Esophagus muscularis mucosa (tissue), 4 donors: Measurements from ENCODE around the gene FANCD2. TPM values are rescaled to one million over a fixed set of nuclear protein-coding genes. Genes with fewer than 3 reads are reported as not detected.
"Not testable (repeated sequence)": the region's sequence is repeated elsewhere in the genome, so short reads cannot be mapped to it uniquely, and the experiment has no call there.

Experiments used
- DNase-seq: peaks from one replicate; pipeline ENCODE4 v3.0.0-alpha.2; 2017; ENCODE audit errors: extremely low spot score
- H3K27ac ChIP-seq, 4 donors: fragments of 200-600 bp; sonication (generic); replicated peaks in 1 of 4; 1 replicate in 3 of 4; 2 replicates in 1 of 4; pipeline ENCODE4 v1.5.1; 2016 to 2019; ENCODE audit warnings: mild to moderate bottlenecking in 1 of 4
- H3K27me3 ChIP-seq, 4 donors: fragments of 200-600 bp; sonication (generic); one replicate each; pipeline versions ENCODE4 v1.5.1 to v1.6.0; 2016 to 2019
- H3K36me3 ChIP-seq, 4 donors: fragments of 200-600 bp; sonication (generic); one replicate each; pipeline ENCODE4 v1.5.1; 2016 to 2019
- H3K4me1 ChIP-seq, 4 donors: fragments of 200-600 bp; sonication (generic); one replicate each; pipeline ENCODE4 v1.5.1; 2016 to 2019
- H3K4me3 ChIP-seq, 4 donors: fragments of 200-600 bp; sonication (generic); 1 replicate in 2 of 4; 2 replicates in 2 of 4; pipeline ENCODE4 v1.5.1; 2016 to 2019; ENCODE audit warnings: mild to moderate bottlenecking in 4 of 4, moderate library complexity in 1 of 4
- H3K9me3 ChIP-seq, 4 donors: fragments of 200-600 bp; sonication (generic); 1 replicate in 3 of 4; 2 replicates in 1 of 4; pipeline ENCODE4 v1.5.1; 2016 to 2019
- EP300 ChIP-seq: sonication (generic); formaldehyde crosslinking; IDR thresholded peaks from one replicate; pipeline ENCODE4 v1.6.1; 2017; ENCODE audit warnings: antibody characterized with exemption
- POLR2A ChIP-seq: fragments of 450-650 bp; IDR thresholded peaks from one replicate; pipeline ENCODE4 v1.6.1; 2017; ENCODE audit warnings: antibody characterized with exemption, moderate library complexity, mild to moderate bottlenecking, low read depth
- POLR2AphosphoS5 ChIP-seq, 2 donors: sonication (generic); formaldehyde crosslinking; IDR thresholded peaks; one replicate each; pipeline ENCODE4 v1.6.1; 2017; ENCODE audit warnings: antibody characterized with exemption in 2 of 2
- WGBS: methylation state at CpG from one replicate; pipeline ENCODE4 v1.1.5; 2018; 5-methylcytosine and 5-hydroxymethylcytosine counted together
- intact Hi-C: fragments of 100-400 bp; cut with DNase I; formaldehyde crosslinking; loops from one replicate; pipeline ENCODE4 v1.15.1; 2023
- total RNA-seq, 4 donors: library from RNA; depleted of rRNA; stranded (reverse); fragments of >200 nt; gene quantifications; one replicate each; pipeline versions ENCODE4 v1.1.0 to v1.2.1, GENCODE V29; 2016
- TF ChIP-seq, protein P1 (sequence below), 3 experiments: fragments of 200-600 bp in 2 of 3; fragments of 450-650 bp in 1 of 3; sonication (generic) in 2 of 3; IDR thresholded peaks; one replicate each; pipeline ENCODE4 v1.5.1; 2017 to 2019; ENCODE audit warnings: antibody characterized with exemption in 3 of 3, mild to moderate bottlenecking in 2 of 3, moderate library complexity in 1 of 3

FANCD2 gene
- total RNA-seq, 4 donors from 2014 or later = 0.52 to 2.3 (median 1.1) TPM

- no peaks in the 10 kb centered on the region for H3K36me3 ChIP-seq
- H3K4me1 ChIP-seq = no peaks in the 10 kb centered on the region
- WGBS = 98% methylated on average over 4 of the region's 4 CpGs
- H3K9me3 ChIP-seq = no peaks in the 10 kb centered on the region
- H3K4me3 ChIP-seq = no peak overlapping the region
- H3K27me3 ChIP-seq = no peaks in the 10 kb centered on the region
- no peak overlapping the region for H3K27ac ChIP-seq
- intact Hi-C loops = no loop called here
- DNase-seq = no peak
- TF ChIP-seq, protein P1, sequence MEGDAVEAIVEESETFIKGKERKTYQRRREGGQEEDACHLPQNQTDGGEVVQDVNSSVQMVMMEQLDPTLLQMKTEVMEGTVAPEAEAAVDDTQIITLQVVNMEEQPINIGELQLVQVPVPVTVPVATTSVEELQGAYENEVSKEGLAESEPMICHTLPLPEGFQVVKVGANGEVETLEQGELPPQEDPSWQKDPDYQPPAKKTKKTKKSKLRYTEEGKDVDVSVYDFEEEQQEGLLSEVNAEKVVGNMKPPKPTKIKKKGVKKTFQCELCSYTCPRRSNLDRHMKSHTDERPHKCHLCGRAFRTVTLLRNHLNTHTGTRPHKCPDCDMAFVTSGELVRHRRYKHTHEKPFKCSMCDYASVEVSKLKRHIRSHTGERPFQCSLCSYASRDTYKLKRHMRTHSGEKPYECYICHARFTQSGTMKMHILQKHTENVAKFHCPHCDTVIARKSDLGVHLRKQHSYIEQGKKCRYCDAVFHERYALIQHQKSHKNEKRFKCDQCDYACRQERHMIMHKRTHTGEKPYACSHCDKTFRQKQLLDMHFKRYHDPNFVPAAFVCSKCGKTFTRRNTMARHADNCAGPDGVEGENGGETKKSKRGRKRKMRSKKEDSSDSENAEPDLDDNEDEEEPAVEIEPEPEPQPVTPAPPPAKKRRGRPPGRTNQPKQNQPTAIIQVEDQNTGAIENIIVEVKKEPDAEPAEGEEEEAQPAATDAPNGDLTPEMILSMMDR (IDR thresholded peaks at IDR 0.05) = no peak
- TF ChIP-seq EP300 = no peak
- TF ChIP-seq POLR2A = no peak
- no peak for TF ChIP-seq POLR2AphosphoS5 (IDR thresholded peaks at IDR 0.05)
Observed at GRCh38 chr3:10055097-10055496, 28.9 kb downstream of the FANCD2 start.

DNA sequence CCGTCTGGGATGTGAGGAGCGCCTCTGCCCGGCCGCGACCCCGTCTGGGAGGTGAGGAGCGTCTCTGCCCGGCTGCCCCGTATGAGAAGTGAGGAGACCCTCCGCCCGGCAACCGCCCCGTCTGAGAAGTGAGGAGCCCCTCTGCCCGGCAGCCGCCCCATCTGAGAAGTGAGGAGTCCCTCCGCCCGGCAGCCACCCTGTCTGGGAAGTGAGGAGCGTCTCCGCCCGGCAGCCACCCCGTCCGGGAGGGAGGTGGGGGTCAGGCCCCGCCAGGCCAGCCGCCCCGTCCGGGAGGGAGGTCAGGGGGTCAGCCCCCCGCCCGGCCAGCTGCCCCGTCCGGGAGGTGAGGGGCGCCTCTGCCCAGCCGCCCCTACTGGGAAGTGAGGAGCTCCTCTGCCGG, 43.8 kb downstream of the FANCD2 start:
- H3K27ac ChIP-seq, H3K9me3 ChIP-seq, intact Hi-C loops, H3K4me1 ChIP-seq, H3K27me3 ChIP-seq, H3K4me3 ChIP-seq, H3K36me3 ChIP-seq, DNase-seq: not testable (repeated sequence)
- 93% methylated on average over 9 of the region's 33 CpGs for WGBS

DNA sequence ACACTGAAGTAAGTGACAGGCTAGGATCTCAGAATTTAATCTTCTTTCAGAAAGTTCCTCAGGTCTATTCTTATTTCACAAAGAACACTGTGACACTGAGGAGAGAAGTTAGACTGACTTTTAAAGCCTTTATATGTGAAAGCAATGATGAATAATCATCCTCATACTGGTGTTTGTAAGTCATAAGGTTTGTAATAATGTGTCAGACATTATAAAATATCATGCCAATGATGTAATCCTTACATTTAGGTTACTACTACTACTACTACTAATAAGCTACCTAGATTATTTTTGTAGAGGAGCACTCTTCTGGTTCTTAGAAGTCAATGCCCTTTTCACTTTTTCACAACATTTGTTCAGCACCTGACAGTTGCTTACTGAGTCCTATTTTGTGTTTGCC, 48.4 kb downstream of the FANCD2 start:
- H3K36me3 ChIP-seq = no peaks in the 10 kb centered on the region
- intact Hi-C loops = no loop called here
- H3K27me3 ChIP-seq = no peaks in the 10 kb centered on the region
- H3K4me3 ChIP-seq = no peak overlapping the region
- DNase-seq = no peak
- H3K27ac ChIP-seq = no peak overlapping the region
- H3K9me3 ChIP-seq = no peaks in the 10 kb centered on the region
- H3K4me1 ChIP-seq = no peaks in the 10 kb centered on the region
- TF ChIP-seq EP300 = no peak
- TF ChIP-seq POLR2A = no peak
- TF ChIP-seq, protein P1 (IDR thresholded peaks at IDR 0.05) = no peak
- no peak for TF ChIP-seq POLR2AphosphoS5 (IDR thresholded peaks at IDR 0.05)

DNA sequence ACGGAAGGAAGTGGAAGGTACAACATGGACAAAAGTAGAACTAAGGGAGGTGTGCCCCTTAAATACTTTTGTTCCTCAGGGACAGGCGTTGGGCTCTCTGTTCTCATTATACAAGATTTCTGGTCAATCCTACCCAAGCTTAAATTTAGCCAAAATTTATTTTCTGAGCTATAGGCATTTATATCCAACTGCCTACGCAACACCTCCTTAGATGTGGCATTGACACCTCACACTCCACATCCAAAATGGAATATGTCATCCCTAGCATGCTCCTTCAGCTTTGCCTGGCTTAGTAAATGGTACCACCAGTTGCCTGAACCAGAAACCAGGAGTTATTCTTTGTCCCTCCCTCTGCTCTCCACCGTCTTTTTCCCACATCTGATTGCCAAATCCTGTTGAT, 55.6 kb downstream of the FANCD2 start:
- DNase-seq = no peak
- TF ChIP-seq, protein P1 (IDR thresholded peaks at IDR 0.05) = no peak
- TF ChIP-seq POLR2AphosphoS5 (IDR thresholded peaks at IDR 0.05) (no peak), EP300 (no peak)
- intact Hi-C loops = no loop called here
- Histone ChIP-seq H3K9me3 (no peaks in the 10 kb centered on the region), H3K27ac (no peak overlapping the region), H3K4me3 (no peak overlapping the region), H3K27me3 (no peaks in the 10 kb centered on the region), H3K4me1 (no peaks in the 10 kb centered on the region), H3K36me3 (no peaks in the 10 kb centered on the region)
- WGBS = 94% methylated on average over 4 of the region's 4 CpGs

GRCh38 chr3:10085738-10086137, 59.5 kb downstream of the FANCD2 start:
- Histone ChIP-seq H3K27ac (no peak overlapping the region), H3K4me3 (no peak overlapping the region), H3K9me3 (no peaks in the 10 kb centered on the region), H3K36me3 (no peaks in the 10 kb centered on the region), H3K4me1 (no peaks in the 10 kb centered on the region), H3K27me3 (no peaks in the 10 kb centered on the region)
- WGBS = 89% methylated on average over 1 of the region's 1 CpG
- TF ChIP-seq POLR2A (no peak), EP300 (no peak), POLR2AphosphoS5 (IDR thresholded peaks at IDR 0.05) (no peak)
- TF ChIP-seq, protein P1 (IDR thresholded peaks at IDR 0.05) = no peak
- no peak for DNase-seq
- intact Hi-C loops = no loop called here
